HUES64 (cell line): ENCODE measurements around the gene HUS1.
"Not testable (repeated sequence)": the region's sequence is repeated elsewhere in the genome, so short reads cannot be mapped to it uniquely, and the experiment has no call there.

ENCODE experiments used
- H3K27ac ChIP-seq: 2 replicates; pipeline ENCODE4 v1.7.0; 2013; ENCODE audit warnings: low read depth, low read length, inconsistent platforms
- H3K27me3 ChIP-seq: 2 replicates; pipeline ENCODE4 v1.6.1; 2013; ENCODE audit warnings: mild to moderate bottlenecking, low read length; ENCODE audit not compliant: insufficient read depth
- H3K36me3 ChIP-seq: 2 replicates; pipeline ENCODE4 v1.6.1; 2013; ENCODE audit warnings: mild to moderate bottlenecking, low read length; ENCODE audit not compliant: insufficient read depth
- H3K4me1 ChIP-seq: 2 replicates; pipeline ENCODE4 v1.6.1; 2013; ENCODE audit warnings: mild to moderate bottlenecking, low read length, moderate library complexity; ENCODE audit not compliant: insufficient read depth
- H3K4me3 ChIP-seq: 2 replicates; pipeline ENCODE4 v1.5.1; 2013; ENCODE audit warnings: mild to moderate bottlenecking, low read length, moderate library complexity
- H3K9ac ChIP-seq: 2 replicates; pipeline ENCODE4 v1.6.1; 2013; ENCODE audit warnings: mild to moderate bottlenecking, low read depth, low read length
- H3K9me3 ChIP-seq: 2 replicates; pipeline ENCODE4 v1.6.1; 2013; ENCODE audit warnings: low read depth, low read length; ENCODE audit not compliant: insufficient read depth
- WGBS: fragments of 150-250, 120-280 bp; methylation state at CpG from one replicate; pipeline ENCODE4 v1.1.7; 2013; ENCODE audit warnings: missing lambda C conversion rate; 5-methylcytosine and 5-hydroxymethylcytosine counted together

HUS1 gene

DNA sequence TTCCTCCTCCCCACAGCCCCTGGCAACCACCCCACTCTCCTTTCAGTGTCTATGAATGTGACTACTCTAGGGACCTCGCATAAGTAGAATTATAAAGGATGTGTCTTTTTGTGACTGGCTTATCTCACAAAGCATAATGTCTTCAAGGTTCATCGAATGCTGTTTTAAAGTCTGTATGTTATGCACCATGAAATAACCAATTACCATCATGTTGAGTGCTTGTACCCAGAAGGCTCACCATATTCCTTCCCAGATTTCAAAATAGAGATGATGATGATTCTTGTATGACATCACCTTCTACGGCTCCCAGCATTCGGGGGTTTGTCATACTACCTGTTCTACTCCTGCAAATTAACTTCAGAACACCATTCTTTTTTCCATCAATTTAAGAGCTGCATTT lies 43.1 kb downstream of the HUS1 start:
- H3K4me1 ChIP-seq, result peaks cover 23% of the 10 kb centered on the region
- H3K9me3 ChIP-seq, result no peaks in the 10 kb centered on the region
- H3K4me3 ChIP-seq, result no peak overlapping the region
- H3K9ac ChIP-seq, result no peak overlapping the region
- 93% methylated on average over 4 of the region's 4 CpGs for WGBS
- H3K27me3 ChIP-seq, result no peaks in the 10 kb centered on the region
- H3K36me3 ChIP-seq, result no peaks in the 10 kb centered on the region
- H3K27ac ChIP-seq, result no peak overlapping the region

DNA sequence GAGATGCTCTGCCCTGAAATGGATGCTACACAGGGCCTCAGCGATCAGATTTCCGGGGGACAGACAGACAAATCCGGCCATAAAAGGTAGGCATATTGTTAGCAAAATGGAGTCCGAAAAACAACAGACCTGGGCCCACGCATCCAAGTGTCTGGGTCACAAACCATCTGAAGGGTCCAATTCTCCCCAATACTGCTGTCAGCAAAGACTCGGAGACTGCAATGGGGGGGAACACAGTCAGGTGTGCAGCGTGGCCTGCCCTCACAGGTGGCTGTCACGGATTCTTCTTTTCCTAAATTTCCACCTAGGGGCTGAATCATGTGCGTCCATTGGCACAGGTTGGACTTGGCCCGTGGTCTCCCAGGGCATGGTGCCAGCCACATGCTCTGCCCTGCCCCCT lies 44.1 kb downstream of the HUS1 start:
- Histone ChIP-seq H3K4me3 (no peak overlapping the region), H3K36me3 (no peaks in the 10 kb centered on the region), H3K9ac (no peak overlapping the region), H3K27ac (no peak overlapping the region), H3K4me1 (peaks cover 14% of the 10 kb centered on the region), H3K27me3 (no peaks in the 10 kb centered on the region), H3K9me3 (no peaks in the 10 kb centered on the region)
- WGBS, result 94% methylated on average over 10 of the region's 10 CpGs

DNA sequence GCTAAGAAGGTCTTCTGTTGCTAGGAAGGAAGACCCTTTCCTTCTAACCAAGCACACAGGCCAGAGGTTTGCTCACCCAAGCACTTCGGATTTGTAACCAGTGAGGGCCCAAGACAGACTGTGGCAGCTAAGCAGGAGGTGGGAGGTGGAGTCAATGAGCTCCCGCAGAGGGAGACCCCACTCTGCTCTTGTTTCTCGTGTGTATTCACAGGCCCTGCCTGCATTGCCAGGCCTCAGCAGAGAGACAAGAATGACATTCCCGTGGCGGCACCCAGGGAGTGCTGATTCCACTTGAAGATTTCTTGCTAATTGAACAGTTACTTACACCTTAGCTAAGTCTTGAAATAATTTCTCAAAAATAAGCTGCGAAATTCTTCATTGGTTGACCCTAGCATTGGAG lies 44.6 kb downstream of the HUS1 start:
- 70% methylated on average over 6 of the region's 6 CpGs for WGBS
- Histone ChIP-seq H3K27ac (no peak overlapping the region), H3K9ac (no peak overlapping the region), H3K9me3 (no peaks in the 10 kb centered on the region), H3K4me3 (no peak overlapping the region), H3K4me1 (peaks cover 14% of the 10 kb centered on the region), H3K27me3 (no peaks in the 10 kb centered on the region), H3K36me3 (no peaks in the 10 kb centered on the region)

DNA sequence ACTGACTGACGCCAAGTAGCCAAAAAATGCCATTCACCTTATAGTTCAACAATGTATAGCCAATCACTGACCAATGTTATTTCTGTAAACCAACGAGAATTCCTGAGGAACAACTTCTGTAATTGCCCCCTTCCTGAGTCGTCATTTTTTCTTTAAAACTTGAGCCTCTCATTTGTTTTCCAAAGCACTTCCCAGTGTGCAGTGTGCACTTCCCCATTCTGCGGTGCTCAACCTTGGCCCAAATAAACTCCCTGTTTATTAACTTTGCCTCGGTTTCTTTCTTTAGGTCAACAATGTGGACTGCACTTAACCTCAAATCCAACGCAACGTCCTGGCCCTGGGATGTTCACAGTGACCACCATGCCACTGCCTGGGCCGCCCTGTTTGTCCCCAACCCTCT lies 46.2 kb downstream of the HUS1 start:
- 93% methylated on average over 8 of the region's 8 CpGs for WGBS
- Histone ChIP-seq H3K9me3 (no peaks in the 10 kb centered on the region), H3K4me3 (no peak overlapping the region), H3K27ac (no peak overlapping the region), H3K9ac (no peak overlapping the region), H3K36me3 (no peaks in the 10 kb centered on the region), H3K27me3 (no peaks in the 10 kb centered on the region), H3K4me1 (peaks cover 14% of the 10 kb centered on the region)

- Histone ChIP-seq H3K9me3 (no peaks in the 10 kb centered on the region), H3K36me3 (no peaks in the 10 kb centered on the region), H3K4me1 (peaks cover 14% of the 10 kb centered on the region), H3K9ac (no peak overlapping the region), H3K4me3 (no peak overlapping the region), H3K27ac (no peak overlapping the region), H3K27me3 (no peaks in the 10 kb centered on the region)
- WGBS, result 86% methylated on average over 11 of the region's 11 CpGs
Observed at GRCh38 chr7:47932466-47933037, 46.9 kb downstream of the HUS1 start.

GRCh38 chr7:47932016-47932415 lies 47.4 kb downstream of the HUS1 start:
- Histone ChIP-seq H3K4me3 (no peak overlapping the region), H3K27me3 (no peaks in the 10 kb centered on the region), H3K9ac (no peak overlapping the region), H3K4me1 (peaks cover 14% of the 10 kb centered on the region), H3K9me3 (no peaks in the 10 kb centered on the region), H3K36me3 (no peaks in the 10 kb centered on the region), H3K27ac (no peak overlapping the region)
- 79% methylated on average over 6 of the region's 6 CpGs for WGBS

DNA sequence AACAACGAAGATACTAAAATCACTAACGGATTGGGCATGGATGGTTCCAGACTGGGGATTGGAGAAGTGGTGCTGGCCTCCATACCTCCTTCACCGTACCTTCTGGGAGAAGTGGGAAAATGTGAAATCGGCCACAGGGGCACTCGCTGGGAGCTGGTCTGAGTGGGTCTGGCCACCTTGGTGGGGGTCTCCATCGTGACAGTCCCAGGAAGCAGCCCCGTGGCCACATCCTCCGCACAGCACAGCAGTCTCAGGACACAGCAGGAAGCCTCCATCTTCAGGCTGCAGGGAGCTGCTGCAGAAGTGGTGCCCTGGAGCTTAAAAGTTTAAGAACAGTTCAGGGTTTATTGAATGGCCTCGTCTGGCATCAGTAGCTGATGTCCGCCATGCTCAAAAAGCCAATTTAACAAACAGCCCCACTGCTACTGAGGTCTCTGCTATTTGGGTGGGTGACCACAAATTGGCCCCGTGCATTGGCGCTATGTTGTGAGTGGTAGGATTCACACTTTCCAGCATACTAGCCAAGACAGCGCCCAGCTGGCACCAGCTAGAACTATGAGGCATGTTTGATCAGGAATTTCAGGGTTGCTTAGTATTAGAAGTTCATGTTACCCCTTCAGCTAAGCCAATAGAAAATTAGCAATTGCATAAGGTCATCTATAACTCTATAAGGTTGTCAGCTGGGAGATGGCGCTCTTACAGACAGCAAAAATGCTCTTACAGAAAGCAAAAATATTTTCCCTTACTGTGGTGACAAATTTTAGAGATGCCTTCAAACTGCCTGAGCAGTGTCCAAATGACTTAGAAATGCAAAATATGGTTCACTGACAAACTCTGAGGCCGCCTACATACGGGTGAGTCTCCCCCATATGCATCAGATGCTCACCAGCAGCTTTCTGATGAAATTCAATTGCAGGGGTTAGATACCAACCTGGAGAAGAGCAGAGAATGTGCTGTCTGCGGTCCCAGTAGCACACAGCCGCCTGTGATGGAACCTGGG lies 48.1 kb downstream of the HUS1 start:
- H3K9me3 ChIP-seq, result no peaks in the 10 kb centered on the region

DNA sequence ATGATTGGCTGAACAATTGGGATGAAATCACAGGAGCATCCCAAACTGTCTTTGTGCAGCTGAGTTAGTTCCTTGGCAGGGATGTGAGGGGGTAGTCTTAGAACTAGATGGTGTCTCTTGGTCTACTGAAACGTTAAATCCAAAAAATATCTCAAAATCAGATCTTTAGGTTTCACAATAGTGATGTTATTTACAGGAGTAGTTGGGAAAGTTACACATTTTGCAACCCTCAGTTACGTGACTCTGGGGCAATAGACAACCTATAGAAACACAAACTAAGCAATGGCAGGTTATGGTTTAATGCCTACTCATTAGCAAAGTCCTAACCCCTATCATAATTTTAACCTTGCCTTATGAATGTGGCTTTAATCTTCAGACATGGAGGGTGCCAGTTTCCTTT lies 55.1 kb downstream of the HUS1 start:
- Histone ChIP-seq H3K27me3 (no peaks in the 10 kb centered on the region), H3K4me3 (no peak overlapping the region), H3K36me3 (no peaks in the 10 kb centered on the region), H3K9ac (no peak overlapping the region), H3K9me3 (no peaks in the 10 kb centered on the region), H3K27ac (no peak overlapping the region), H3K4me1 (no peaks in the 10 kb centered on the region; the same call in 1 of the 2 replicates)
- WGBS, result 100% methylated on average over 2 of the region's 2 CpGs

More for the DNA sequence above, 48.1 kb downstream of the HUS1 start:
- Histone ChIP-seq H3K27me3 (no peaks in the 10 kb centered on the region), H3K9ac (no peak overlapping the region), H3K27ac (no peak overlapping the region), H3K4me1 (peaks cover 7% of the 10 kb centered on the region), H3K36me3 (no peaks in the 10 kb centered on the region), H3K4me3 (no peak overlapping the region)
- 92% methylated on average over 18 of the region's 18 CpGs for WGBS

GRCh38 chr7:47923081-47923875 lies 56.1 kb downstream of the HUS1 start:
- 66% methylated on average over 5 of the region's 8 CpGs for WGBS
- H3K27ac ChIP-seq, H3K4me3 ChIP-seq, H3K9me3 ChIP-seq, H3K36me3 ChIP-seq, H3K4me1 ChIP-seq, H3K27me3 ChIP-seq, H3K9ac ChIP-seq: not testable (repeated sequence)

DNA sequence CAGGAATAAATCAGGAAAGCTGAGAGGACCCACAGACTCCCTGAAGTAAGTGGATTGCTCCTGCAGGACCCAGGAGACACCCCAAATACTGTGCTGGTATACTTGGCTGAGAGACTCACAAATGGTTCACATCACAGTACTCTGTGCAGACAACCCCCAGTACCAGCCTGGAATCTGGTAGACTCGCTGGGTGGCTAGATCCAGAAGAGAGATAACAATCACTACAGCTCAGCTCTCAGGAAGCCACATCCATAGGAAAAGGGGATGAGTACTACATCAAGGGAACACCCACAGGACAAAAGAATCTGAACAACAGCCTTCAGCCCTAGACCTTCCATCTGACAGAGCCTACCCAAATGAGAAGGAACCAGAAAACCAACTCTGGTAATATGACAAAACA lies 62.9 kb downstream of the HUS1 start:
- not testable (repeated sequence) for H3K36me3 ChIP-seq, H3K9ac ChIP-seq, H3K4me3 ChIP-seq, H3K27ac ChIP-seq, H3K4me1 ChIP-seq, H3K27me3 ChIP-seq, H3K9me3 ChIP-seq
- WGBS, result 75% methylated on average over 1 of the region's 1 CpG

DNA sequence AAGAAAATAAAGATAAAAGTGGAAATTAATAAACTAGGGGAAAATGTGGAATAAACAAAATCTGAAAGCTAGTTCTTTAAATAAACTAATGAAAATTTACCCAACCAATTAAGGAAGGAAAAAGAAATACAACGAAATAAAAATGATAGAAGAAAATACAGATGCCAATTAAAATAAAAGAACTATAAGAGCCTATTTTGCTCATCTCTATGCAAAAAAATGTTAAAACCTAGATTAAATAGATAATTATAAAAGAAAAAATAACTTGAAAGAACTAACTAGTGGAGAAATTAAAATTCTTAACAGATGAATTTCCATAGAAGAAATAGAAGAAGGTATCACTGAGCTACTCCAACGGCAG lies 63.8 kb downstream of the HUS1 start:
- Histone ChIP-seq H3K9ac (no peak overlapping the region), H3K4me3 (no peak overlapping the region), H3K4me1 (peaks cover 9% of the 10 kb centered on the region), H3K36me3 (no peaks in the 10 kb centered on the region), H3K9me3 (no peaks in the 10 kb centered on the region), H3K27ac (no peak overlapping the region), H3K27me3 (no peaks in the 10 kb centered on the region)
- 92% methylated on average over 1 of the region's 2 CpGs for WGBS
